DMS79 (cell line): ENCODE measurements around the gene TOB2.
"Not testable (repeated sequence)": the region's sequence is repeated elsewhere in the genome, so short reads cannot be mapped to it uniquely, and the experiment has no call there.

Experiments used
- DNase-seq: peaks from one replicate; lab custom pipeline; 2025; lab: John Stamatoyannopoulos, UW

The TOB2 gene

DNA sequence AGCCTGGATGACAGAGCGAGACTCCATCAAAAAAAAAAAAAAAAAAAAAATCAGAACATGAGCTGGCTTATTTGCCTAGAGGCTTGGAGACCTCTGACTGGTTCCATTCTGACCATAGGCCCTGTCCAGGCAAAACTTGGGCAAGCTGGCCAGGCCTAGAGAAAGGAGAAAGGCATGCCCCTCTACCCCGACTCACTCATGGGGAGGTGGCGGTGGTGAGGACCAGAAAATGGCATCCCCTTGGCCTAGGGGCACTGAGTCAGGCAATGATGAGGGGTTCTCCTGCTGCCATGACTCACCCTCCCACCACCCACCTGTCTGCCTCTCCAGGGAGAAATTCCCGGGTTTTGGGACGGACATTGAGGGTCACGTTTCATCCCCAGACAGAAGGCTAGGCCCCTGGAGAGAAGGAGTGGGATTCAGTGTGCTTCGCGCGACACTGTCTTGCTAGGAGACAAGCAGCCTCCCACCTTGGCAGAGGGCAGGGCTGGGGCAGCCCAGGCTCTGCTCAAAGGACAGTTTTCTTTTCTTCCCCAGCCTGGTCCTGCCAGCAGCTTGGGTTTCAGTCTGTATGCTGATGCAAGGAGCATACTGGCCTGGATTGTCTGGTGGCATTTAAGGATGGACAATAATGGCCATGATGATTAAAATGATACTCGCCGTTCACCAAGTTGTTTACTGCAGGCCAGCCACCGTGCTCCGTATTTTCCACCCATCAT is 17.2 kb downstream of the TOB2 start:
- DNase-seq = no peak

- DNase-seq = peak; percentile 38
Observed at GRCh38 chr22:41425660-41426365, 20.8 kb downstream of the TOB2 start.

- DNase-seq = no peak
Observed at GRCh38 chr22:41418717-41419116, 27.9 kb downstream of the TOB2 start.

DNA sequence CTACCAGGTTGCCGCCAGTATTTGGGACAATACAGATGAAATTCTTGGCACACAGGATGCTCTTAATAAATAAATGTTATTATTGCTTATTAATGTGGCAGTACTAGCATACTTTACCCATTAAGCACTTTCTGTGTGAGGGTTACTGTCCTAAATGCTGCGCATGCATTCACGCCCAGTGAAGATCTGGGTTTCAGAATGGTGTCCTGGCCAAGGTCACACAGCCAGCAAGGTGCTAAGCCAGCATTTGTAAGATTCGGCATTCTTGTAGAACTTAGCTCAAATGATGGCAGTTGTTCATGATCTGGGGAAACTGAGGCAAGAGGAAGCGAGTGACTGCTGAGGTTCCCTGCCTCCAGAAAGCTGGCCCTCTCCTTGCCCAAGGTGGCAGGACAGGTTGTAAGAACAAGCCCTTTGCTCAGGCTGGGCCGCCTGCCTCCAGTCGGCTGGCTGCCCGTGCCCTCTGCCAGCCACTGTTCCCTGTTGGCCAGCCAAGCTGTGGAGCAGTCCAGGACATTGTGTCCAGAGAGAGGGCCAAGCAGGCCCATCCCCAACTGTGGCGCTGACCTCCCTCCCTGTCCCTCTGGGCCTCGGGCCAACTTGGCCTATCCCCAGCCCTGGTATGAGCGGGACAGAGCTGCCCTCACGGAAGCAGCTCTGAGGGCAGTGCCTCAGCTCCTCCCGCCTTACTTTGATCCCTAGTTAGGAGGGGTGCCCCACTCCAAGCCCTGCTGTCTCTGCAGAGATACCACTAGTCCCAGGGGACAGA is 28.8 kb downstream of the TOB2 start:
- DNase-seq = no peak

DNA sequence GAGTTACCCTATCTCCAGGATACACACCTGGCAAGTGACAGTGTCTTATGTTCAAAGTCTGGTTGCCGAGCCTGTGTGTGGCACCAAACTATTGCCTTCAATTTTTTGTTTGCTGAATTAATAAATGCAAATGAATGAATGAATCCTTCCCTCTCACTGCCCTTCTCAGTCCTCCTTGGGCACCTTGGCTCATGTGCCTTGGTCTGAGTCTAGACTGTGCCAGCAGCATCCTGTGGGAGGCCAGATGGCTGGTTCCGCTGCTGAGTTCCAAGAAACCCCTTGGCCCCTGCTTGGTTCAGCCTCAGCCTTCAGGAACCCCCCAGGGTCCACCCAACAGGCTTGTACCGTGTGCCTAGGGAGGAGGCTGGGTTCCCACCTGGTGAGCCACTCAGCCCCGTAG is 31.0 kb downstream of the TOB2 start:
- DNase-seq = no peak

GRCh38 chr22:41411021-41411851 is 35.4 kb downstream of the TOB2 start:
- no peak for DNase-seq

- no peak for DNase-seq
Observed at GRCh38 chr22:41410311-41410751, 36.3 kb downstream of the TOB2 start.

- no peak for DNase-seq
Observed at GRCh38 chr22:41408665-41409064, 37.9 kb downstream of the TOB2 start.

GRCh38 chr22:41407433-41407832 is 39.2 kb downstream of the TOB2 start:
- DNase-seq = no peak

DNA sequence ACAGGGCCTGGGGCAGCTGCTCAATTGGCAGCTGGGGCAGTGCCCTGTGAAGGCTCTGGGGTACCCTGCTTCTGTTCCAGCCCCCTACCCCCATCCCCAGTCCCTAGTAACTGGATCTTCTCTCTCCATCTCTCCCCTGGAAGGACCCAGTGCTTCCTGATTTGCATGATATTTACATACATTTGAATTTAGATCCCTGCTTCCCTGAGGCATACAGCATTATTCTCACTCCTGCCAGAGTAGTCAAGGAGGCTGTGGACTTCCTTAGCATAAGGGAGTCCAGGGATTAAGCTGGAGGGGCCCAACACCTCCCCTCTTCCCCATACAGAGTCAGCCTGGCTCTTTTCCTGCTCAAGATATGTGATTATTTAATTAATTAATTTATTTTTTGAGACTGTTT is 40.2 kb downstream of the TOB2 start:
- DNase-seq = no peak

DNA sequence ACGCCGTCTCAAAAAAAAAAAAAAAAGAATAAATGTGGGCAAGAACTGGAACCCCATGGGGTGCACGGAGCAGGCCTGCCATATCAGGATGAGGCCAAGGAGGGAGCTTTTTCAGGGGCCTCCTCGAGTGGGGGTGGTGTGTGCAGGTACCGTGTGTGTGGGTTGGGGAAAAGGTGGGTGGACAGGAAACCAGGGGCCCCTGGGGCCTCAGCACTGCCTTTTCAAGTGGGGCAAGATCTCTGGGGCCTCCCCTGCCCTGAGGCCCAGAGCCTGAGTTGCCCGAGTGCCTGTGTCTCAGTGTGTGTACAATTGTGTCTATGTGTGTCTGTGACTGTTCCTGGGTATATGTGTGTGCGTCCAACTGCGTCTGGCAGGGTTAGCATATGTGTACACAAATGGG is 41.0 kb downstream of the TOB2 start:
- DNase-seq = no peak

DNA sequence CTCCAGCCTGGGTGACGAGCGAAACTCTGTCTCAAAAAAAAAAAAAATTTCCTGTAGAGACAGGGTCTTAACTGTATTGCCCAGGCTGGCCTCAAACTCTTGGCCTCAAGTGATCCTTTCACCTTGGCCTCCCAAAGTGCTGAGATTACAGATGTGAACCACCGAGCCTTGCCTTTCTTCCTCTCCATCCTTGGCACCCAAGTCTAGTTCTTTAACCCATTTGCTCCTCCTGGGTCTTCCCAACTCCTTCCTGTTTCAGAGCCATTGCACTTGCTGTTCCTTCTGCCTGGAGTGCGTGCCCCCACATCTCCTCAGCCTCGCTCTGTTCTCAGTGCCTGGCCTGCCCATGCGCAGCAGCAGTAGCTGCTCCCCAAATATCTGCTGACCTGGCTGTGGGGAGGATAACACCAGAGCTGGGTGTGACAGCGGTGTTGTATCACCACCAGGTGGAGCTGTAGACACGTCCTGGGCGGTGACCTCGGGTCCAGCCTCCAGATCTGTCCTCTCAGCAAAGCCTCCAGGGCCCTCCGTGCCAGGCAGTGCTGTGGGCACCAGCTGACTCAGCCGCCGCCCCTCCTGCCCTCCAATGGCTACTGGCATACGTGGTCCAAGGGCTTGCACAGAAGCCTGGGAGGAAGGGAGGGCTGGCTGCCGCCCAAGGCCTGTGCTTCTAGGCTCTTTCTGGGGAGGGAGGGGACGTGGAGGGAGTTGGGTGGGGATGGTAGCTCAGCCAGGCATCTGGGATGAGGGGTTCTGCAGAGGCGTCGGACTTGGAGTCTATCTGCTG is 42.9 kb downstream of the TOB2 start:
- DNase-seq = peak; percentile 67

- DNase-seq = not testable (repeated sequence)
Observed at GRCh38 chr22:41402851-41403250, 43.8 kb downstream of the TOB2 start.

GRCh38 chr22:41401781-41402648 is 44.6 kb downstream of the TOB2 start:
- DNase-seq = peak; percentile 25

DNA sequence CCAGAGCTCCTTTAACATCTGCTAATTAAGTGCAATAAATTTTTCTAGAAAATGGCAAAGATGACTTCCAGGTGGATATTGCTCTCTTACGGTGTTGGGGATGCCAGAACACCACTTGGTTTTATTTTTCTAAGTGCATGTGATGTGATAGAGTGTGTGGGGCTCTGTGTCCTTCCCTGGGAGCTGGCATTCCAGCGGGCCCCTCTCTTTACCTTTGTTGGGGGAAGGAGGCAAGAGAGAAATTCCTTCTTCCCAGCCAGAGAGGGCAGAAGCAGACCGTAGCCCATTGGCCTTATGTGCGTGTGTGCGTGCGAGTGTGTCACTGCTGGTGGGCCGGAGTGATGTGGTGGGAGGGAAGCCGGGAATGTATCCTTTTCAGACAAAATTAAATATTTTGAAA is 47.7 kb downstream of the TOB2 start:
- no peak for DNase-seq

GRCh38 chr22:41397143-41397811 is 49.3 kb downstream of the TOB2 start:
- no peak for DNase-seq

DNA sequence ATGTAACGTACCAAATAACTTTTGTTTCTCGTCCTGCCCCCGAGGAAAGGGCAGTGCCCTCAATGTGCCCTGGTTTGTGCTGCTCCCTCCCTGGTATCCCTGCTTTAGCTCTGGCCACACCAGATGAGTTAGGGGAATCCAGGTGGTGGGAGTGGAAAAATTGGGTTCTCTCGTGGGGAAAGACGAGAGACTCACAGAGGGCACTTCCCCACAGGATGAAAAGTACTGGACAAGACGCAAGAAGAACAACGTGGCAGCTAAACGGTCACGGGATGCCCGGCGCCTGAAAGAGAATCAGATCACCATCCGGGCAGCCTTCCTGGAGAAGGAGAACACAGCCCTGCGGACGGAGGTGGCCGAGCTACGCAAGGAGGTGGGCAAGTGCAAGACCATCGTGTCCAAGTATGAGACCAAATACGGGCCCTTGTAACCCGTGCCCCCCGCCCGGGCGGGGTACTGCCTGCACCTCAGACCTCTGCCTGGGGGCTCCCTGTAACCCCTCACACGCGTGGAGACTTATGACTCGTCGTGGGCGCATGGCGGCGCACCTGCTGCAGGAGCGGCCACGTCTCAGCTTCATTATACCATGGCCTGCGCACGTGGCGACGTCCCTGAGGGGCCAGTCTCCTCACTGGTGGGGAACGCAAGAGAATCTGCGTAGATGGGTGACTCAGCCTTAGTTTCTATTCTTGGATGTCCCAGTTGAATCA is 50.9 kb downstream of the TOB2 start:
- DNase-seq = no peak

DNA sequence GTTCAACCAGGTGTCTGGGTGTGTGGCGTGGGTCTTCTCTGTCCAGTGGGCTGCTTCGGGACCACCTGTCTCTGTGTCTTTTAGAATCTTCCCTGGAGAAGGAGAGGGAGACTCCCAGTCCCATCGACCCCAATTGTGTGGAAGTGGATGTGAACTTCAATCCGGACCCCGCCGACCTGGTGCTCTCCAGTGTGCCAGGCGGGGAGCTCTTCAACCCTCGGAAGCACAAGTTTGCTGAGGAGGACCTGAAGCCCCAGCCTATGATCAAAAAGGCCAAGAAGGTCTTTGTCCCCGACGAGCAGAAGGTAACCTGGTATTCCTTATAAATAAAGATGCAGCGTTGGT is 52.6 kb downstream of the TOB2 start:
- no peak for DNase-seq

- no peak for DNase-seq
Observed at GRCh38 chr22:41387341-41387740, 59.3 kb downstream of the TOB2 start.
